Measurements from ENCODE around the gene RNPEPL1.

Gene RNPEPL1

DNA sequence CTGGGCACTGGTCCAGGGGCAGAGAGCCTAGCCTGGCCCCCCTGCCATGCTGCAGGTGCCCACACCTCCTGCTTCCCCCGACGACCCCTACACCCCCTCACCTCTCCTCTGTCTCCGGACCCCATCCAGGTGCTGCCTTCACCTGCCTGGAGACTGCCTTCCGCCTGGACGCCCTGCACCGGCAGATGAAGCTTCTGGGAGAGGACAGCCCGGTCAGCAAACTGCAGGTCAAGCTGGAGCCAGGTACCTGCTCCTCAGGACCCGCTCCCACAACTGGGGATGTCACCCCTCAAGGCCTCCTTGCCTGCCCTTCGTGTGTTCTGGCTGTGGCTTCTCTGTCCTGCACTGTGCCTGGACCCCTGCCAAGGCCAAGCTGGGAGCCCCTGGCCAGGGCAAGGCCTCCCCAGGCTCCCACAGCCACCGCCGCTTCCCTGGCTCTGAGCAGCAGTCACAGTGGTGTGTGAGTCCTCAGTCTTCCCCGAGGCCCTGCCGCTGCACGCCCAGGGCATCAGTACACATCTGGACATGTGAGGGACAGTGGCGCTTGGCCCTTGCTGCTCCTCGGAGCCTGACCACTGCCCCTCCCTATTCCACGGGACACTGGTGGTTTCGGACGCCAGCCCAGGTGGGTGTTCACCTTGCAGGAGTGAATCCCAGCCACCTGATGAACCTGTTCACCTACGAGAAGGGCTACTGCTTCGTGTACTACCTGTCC, 6.3 kb downstream of the RNPEPL1 start:
- H3K36me3 ChIP-seq (ENCODE audit: control insufficient read depth in 1 of 2, insufficient read depth in 2 of 2, low read depth in 1 of 2, low read length in 2 of 2), result peaks cover 49 to 85% of the 10 kb centered on the region in 2 experiments
- H3K27me3 ChIP-seq (ENCODE audit: control insufficient read depth in 1 of 2, insufficient read depth in 1 of 2, low read length in 2 of 2), result no peaks in the 10 kb centered on the region
- H3K4me1 ChIP-seq (ENCODE audit: control insufficient read depth, insufficient read depth, low read depth, low read length), result peaks cover 30% of the 10 kb centered on the region
- peaks cover 69% of the 10 kb centered on the region for H3K79me1 ChIP-seq (replicated peaks; ENCODE audit: low read length, poor library complexity, severe bottlenecking)
- H4K91ac ChIP-seq (ENCODE audit: low read length), result peak overlapping the region; percentile 34
- no peak overlapping the region for H3K23ac ChIP-seq (ENCODE audit: low read length in 2 of 2)
- no peak overlapping the region for H4K8ac ChIP-seq (ENCODE audit: low read length)
- no peak overlapping the region for H2AFZ ChIP-seq (ENCODE audit: low read depth, low read length)
- no peak overlapping the region for H3K18ac ChIP-seq (ENCODE audit: low read depth in 1 of 2, low read length in 2 of 2)
- no peak overlapping the region for H3K4me3 ChIP-seq (ENCODE audit: insufficient read depth in 1 of 2, low read depth in 1 of 2, low read length in 2 of 2)
- H2BK12ac ChIP-seq (ENCODE audit: low read length in 2 of 2), result no peak overlapping the region
- H3K4me2 ChIP-seq (ENCODE audit: low read length, poor library complexity, severe bottlenecking), result no peak overlapping the region
- no peak overlapping the region for H3K4ac ChIP-seq (ENCODE audit: low read depth in 1 of 2, low read length in 2 of 2)
- no peak for DNase-seq
- no peak overlapping the region for H3K9ac ChIP-seq (ENCODE audit: low read length)
- no peak overlapping the region for H3K27ac ChIP-seq (ENCODE audit: low read length, poor library complexity, severe bottlenecking)
- no peak overlapping the region for H2BK15ac ChIP-seq (ENCODE audit: low read depth, poor library complexity, severe bottlenecking)
- WGBS, result 89% methylated on average over 21 of the region's 21 CpGs
- no peak overlapping the region for H2BK120ac ChIP-seq (ENCODE audit: low read depth, low read length)
- no peak overlapping the region for H2AK5ac ChIP-seq (ENCODE audit: low read length, severe bottlenecking)
- no peak overlapping the region for H3K14ac ChIP-seq (ENCODE audit: low read length in 2 of 2)
- no peak overlapping the region for H2BK5ac ChIP-seq (ENCODE audit: low read depth, low read length, poor library complexity, severe bottlenecking)
- H3K9me3 ChIP-seq (ENCODE audit: control insufficient read depth, low read length), result no peaks in the 10 kb centered on the region

DNA sequence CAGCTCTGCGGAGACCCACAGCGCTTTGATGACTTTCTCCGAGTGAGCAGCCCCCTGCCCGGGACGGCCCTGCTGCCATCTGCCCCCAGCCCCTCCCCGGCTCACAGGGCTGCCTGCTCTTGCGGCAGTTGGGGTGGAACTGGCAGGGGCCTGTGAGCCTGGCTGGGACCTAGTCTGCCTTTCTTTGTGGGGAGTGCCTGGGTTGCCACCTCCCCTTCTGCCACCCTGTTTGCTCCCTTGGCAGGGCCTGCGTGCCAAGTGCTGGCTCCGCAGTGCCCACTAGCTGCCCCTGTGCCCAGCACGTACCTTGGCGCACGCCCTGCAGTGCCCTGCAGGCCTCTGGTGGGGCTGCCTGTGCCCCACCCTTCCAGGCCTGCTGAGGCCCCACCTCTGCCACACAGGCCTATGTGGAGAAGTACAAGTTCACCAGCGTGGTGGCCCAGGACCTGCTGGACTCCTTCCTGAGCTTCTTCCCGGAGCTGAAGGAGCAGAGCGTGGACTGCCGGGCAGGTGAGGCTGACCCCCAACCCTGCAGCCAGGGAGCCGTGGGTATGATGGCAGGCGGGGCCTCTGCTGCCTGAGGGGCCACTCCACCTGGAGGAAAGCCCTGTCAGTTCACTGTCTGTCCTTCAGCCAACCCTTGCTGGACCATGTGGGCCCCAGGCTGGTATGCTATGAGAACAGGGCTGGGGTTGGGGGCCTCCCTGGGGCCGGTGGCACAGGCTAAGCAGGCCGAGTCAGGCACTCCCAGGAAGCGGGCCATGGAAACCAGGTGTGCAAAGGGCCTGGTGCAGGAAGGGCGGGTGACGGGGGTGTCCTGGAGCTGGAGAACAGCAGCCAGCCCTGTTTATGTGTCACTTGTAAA, 7.0 kb downstream of the RNPEPL1 start:
- Histone ChIP-seq H3K4me3 (ENCODE audit: insufficient read depth in 1 of 2, low read depth in 1 of 2, low read length in 2 of 2) (no peak overlapping the region), H2AK5ac (ENCODE audit: low read length, severe bottlenecking) (no peak overlapping the region), H3K79me1 (replicated peaks; ENCODE audit: low read length, poor library complexity, severe bottlenecking) (peaks cover 61% of the 10 kb centered on the region), H4K91ac (ENCODE audit: low read length) (no peak overlapping the region), H2BK120ac (ENCODE audit: low read depth, low read length) (no peak overlapping the region), H3K4ac (ENCODE audit: low read depth in 1 of 2, low read length in 2 of 2) (no peak overlapping the region), H3K18ac (ENCODE audit: low read depth in 1 of 2, low read length in 2 of 2) (no peak overlapping the region), H3K36me3 (ENCODE audit: control insufficient read depth in 1 of 2, insufficient read depth in 2 of 2, low read depth in 1 of 2, low read length in 2 of 2) (peaks cover 49 to 80% of the 10 kb centered on the region in 2 experiments), H3K23ac (ENCODE audit: low read length in 2 of 2) (no peak overlapping the region), H3K14ac (ENCODE audit: low read length in 2 of 2) (no peak overlapping the region), H2AFZ (ENCODE audit: low read depth, low read length) (no peak overlapping the region), H2BK12ac (ENCODE audit: low read length in 2 of 2) (no peak overlapping the region), H3K27ac (ENCODE audit: low read length, poor library complexity, severe bottlenecking) (no peak overlapping the region), H3K9ac (ENCODE audit: low read length) (no peak overlapping the region), H3K9me3 (ENCODE audit: control insufficient read depth, low read length) (no peaks in the 10 kb centered on the region), H3K27me3 (ENCODE audit: control insufficient read depth in 1 of 2, insufficient read depth in 1 of 2, low read length in 2 of 2) (no peaks in the 10 kb centered on the region), H4K8ac (ENCODE audit: low read length) (no peak overlapping the region), H2BK15ac (ENCODE audit: low read depth, poor library complexity, severe bottlenecking) (no peak overlapping the region), H3K4me2 (ENCODE audit: low read length, poor library complexity, severe bottlenecking) (no peak overlapping the region), H3K4me1 (ENCODE audit: control insufficient read depth, insufficient read depth, low read depth, low read length) (peaks cover 30% of the 10 kb centered on the region), H2BK5ac (ENCODE audit: low read depth, low read length, poor library complexity, severe bottlenecking) (no peak overlapping the region)
- no peak for DNase-seq
- 94% methylated on average over 23 of the region's 23 CpGs for WGBS

DNA sequence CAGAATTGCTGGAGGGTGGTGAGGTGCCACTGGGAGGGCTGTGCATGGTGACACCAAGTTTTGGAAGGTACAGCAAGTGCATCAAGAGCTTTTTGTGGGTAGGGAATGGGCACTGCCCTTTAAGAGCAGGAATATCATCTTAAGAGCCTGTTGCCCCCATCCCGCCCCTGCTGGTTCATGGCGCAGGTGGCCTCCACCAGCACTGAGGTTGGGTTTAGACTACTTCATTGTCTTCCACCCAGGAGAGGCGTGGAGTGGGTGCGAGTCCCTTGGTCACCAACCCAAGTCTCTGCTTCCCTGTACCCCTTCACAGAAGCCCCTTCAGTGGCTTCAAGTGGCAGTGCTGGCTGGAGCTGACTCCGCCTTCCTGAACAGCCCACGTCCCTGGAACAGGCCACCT, 7.8 kb downstream of the RNPEPL1 start:
- H2BK15ac ChIP-seq (ENCODE audit: low read depth, poor library complexity, severe bottlenecking), result no peak overlapping the region
- no peak overlapping the region for H4K8ac ChIP-seq (ENCODE audit: low read length)

More for the DNA sequence above, 7.8 kb downstream of the RNPEPL1 start:
- Histone ChIP-seq H2AFZ (ENCODE audit: low read depth, low read length) (no peak overlapping the region), H3K4me1 (ENCODE audit: control insufficient read depth, insufficient read depth, low read depth, low read length) (peaks cover 26% of the 10 kb centered on the region), H2BK120ac (ENCODE audit: low read depth, low read length) (no peak overlapping the region), H3K36me3 (ENCODE audit: control insufficient read depth in 1 of 2, insufficient read depth in 2 of 2, low read depth in 1 of 2, low read length in 2 of 2) (peaks cover 51 to 82% of the 10 kb centered on the region in 2 experiments), H3K4ac (ENCODE audit: low read depth in 1 of 2, low read length in 2 of 2) (no peak overlapping the region), H3K9ac (ENCODE audit: low read length) (no peak overlapping the region), H3K79me1 (replicated peaks; ENCODE audit: low read length, poor library complexity, severe bottlenecking) (peaks cover 58% of the 10 kb centered on the region), H2AK5ac (ENCODE audit: low read length, severe bottlenecking) (no peak overlapping the region), H3K4me2 (ENCODE audit: low read length, poor library complexity, severe bottlenecking) (no peak overlapping the region), H3K27me3 (ENCODE audit: control insufficient read depth in 1 of 2, insufficient read depth in 1 of 2, low read length in 2 of 2) (no peaks in the 10 kb centered on the region), H3K23ac (ENCODE audit: low read length in 2 of 2) (no peak overlapping the region), H2BK5ac (ENCODE audit: low read depth, low read length, poor library complexity, severe bottlenecking) (no peak overlapping the region), H4K91ac (ENCODE audit: low read length) (no peak overlapping the region), H3K18ac (ENCODE audit: low read depth in 1 of 2, low read length in 2 of 2) (no peak overlapping the region), H3K9me3 (ENCODE audit: control insufficient read depth, low read length) (no peaks in the 10 kb centered on the region), H3K27ac (ENCODE audit: low read length, poor library complexity, severe bottlenecking) (no peak overlapping the region), H2BK12ac (ENCODE audit: low read length in 2 of 2) (no peak overlapping the region), H3K4me3 (ENCODE audit: insufficient read depth in 1 of 2, low read depth in 1 of 2, low read length in 2 of 2) (no peak overlapping the region), H3K14ac (ENCODE audit: low read length in 2 of 2) (no peak overlapping the region)
- DNase-seq, result no peak
- 88% methylated on average over 6 of the region's 6 CpGs for WGBS
